HFFc6 (cell line): Measurements from ENCODE around the gene PRSS48. TPM values are rescaled to one million over a fixed set of nuclear protein-coding genes. Genes with fewer than 3 reads are reported as not detected.

Source experiments
- DNase-seq: peaks from one replicate; pipeline ENCODE4 v3.0.0-alpha.2; 2018
- H3K27ac Mint-ChIP-seq: 2 replicates; pipeline ENCODE4 v1.8.0; 2020; ENCODE audit warnings: mild to moderate bottlenecking, mixed read lengths
- H3K27me3 Mint-ChIP-seq: 2 replicates; pipeline ENCODE4 v1.8.0; 2021; ENCODE audit warnings: mild to moderate bottlenecking, moderate library complexity, mixed read lengths; ENCODE audit not compliant: insufficient read depth
- H3K36me3 Mint-ChIP-seq: 2 replicates; pipeline ENCODE4 v1.8.0; 2021; ENCODE audit warnings: low read depth, mixed read lengths
- H3K4me1 Mint-ChIP-seq: 2 replicates; pipeline ENCODE4 v1.8.0; 2020; ENCODE audit warnings: low read depth, mixed read lengths
- H3K4me3 Mint-ChIP-seq: 2 replicates; pipeline ENCODE4 v1.8.0; 2020; ENCODE audit warnings: mild to moderate bottlenecking, moderate library complexity, mixed read lengths
- H3K9me3 Mint-ChIP-seq: 2 replicates; pipeline ENCODE4 v1.8.0; 2020; ENCODE audit warnings: mild to moderate bottlenecking, mixed read lengths
- CTCF ChIP-seq: fragments of 200-600 bp; sonication (generic); IDR thresholded peaks from 2 replicates; pipeline ENCODE4 v1.5.0; 2021; ENCODE audit warnings: antibody characterized with exemption, mild to moderate bottlenecking
- total RNA-seq, 6 experiments: library from RNA; stranded (reverse); fragmentation: NEBNext Ultra II Directional; extraction: Animal tissue kit (Norgen Biotek cat#: 25700); gene quantifications; 2 replicates in 1 of 6; 3 replicates in 5 of 6; pipeline ENCODE4 v1.2.3, GENCODE V29; 2021

Gene PRSS48
- total RNA-seq, 6 experiments from 2014 or later = not detected

- peaks cover 29% of the 10 kb centered on the region for H3K4me1 Mint-ChIP-seq
- TF ChIP-seq CTCF = no peak
- H3K27ac Mint-ChIP-seq = no peak overlapping the region
- no peak overlapping the region for H3K4me3 Mint-ChIP-seq
- H3K36me3 Mint-ChIP-seq = no peaks in the 10 kb centered on the region
- no peaks in the 10 kb centered on the region; the same call in 1 of the 2 replicates for H3K27me3 Mint-ChIP-seq
- DNase-seq = no peak
- no peaks in the 10 kb centered on the region for H3K9me3 Mint-ChIP-seq
These were observed 54.5 kb downstream of the PRSS48 start for GRCh38 chr4:151331276-151332042.

GRCh38 chr4:151339467-151339866 is 62.5 kb downstream of the PRSS48 start:
- no peak for TF ChIP-seq CTCF
- no peak overlapping the region for H3K27ac Mint-ChIP-seq
- no peak for DNase-seq

GRCh38 chr4:151340751-151341385 is 63.9 kb downstream of the PRSS48 start:
- H3K9me3 Mint-ChIP-seq = peaks cover 8% of the 10 kb centered on the region
- H3K4me1 Mint-ChIP-seq = peaks cover 8% of the 10 kb centered on the region; the same call in 1 of the 2 replicates
- H3K4me3 Mint-ChIP-seq = no peak overlapping the region
- H3K36me3 Mint-ChIP-seq = 0 out of 2 replicates have a peak, but pooled peaks cover 8% of the 10 kb centered on the region
- H3K27me3 Mint-ChIP-seq = peaks cover 18% of the 10 kb centered on the region
- peak; percentile 56 for DNase-seq
- no peak for TF ChIP-seq CTCF
- peak overlapping the region; percentile 63; the same call in 1 of the 2 replicates for H3K27ac Mint-ChIP-seq

More at GRCh38 chr4:151339467-151339866, 62.5 kb downstream of the PRSS48 start:
- H3K27me3 Mint-ChIP-seq = peaks cover 12% of the 10 kb centered on the region
- H3K4me1 Mint-ChIP-seq = peaks cover 8% of the 10 kb centered on the region; the same call in 1 of the 2 replicates
- no peaks in the 10 kb centered on the region for H3K9me3 Mint-ChIP-seq
- no peaks in the 10 kb centered on the region for H3K36me3 Mint-ChIP-seq
- no peak overlapping the region for H3K4me3 Mint-ChIP-seq

Other genes starting within 250 kb of the PRSS48 start
- 1,000 to 10,000 TPM; 1,391 to 1,566 (median 1,482) TPM for gene RPS3A, start 177.5 kb upstream of the PRSS48 start, total RNA-seq
- 10 to 100 TPM; 40.2 to 52.9 (median 51.0) TPM for gene SH3D19, start 48.4 kb downstream of the PRSS48 start, total RNA-seq
- 1 to 10 TPM in 1 of 6 experiments, under 1 TPM in 5; 0.58 to 1.3 (median 0.82) TPM for gene FHIP1A, start 132.0 kb downstream of the PRSS48 start, total RNA-seq